Esophagus muscularis mucosa (tissue), 3 donors: ENCODE results near the gene GTPBP3.

Source experiments
- POLR2A ChIP-seq: fragments of 450-650 bp; IDR thresholded peaks from one replicate; pipeline ENCODE4 v1.6.1; 2017; ENCODE audit warnings: antibody characterized with exemption, moderate library complexity, mild to moderate bottlenecking, low read depth
- POLR2AphosphoS5 ChIP-seq, 2 donors: sonication (generic); formaldehyde crosslinking; IDR thresholded peaks; one replicate each; pipeline ENCODE4 v1.6.1; 2017; ENCODE audit warnings: antibody characterized with exemption in 2 of 2
- TF ChIP-seq, protein P1 (sequence below), 3 experiments: fragments of 200-600 bp in 2 of 3; fragments of 450-650 bp in 1 of 3; sonication (generic) in 2 of 3; IDR thresholded peaks; one replicate each; pipeline ENCODE4 v1.5.1; 2017 to 2019; ENCODE audit warnings: antibody characterized with exemption in 3 of 3, mild to moderate bottlenecking in 2 of 3, moderate library complexity in 1 of 3

- TF ChIP-seq, protein P1, sequence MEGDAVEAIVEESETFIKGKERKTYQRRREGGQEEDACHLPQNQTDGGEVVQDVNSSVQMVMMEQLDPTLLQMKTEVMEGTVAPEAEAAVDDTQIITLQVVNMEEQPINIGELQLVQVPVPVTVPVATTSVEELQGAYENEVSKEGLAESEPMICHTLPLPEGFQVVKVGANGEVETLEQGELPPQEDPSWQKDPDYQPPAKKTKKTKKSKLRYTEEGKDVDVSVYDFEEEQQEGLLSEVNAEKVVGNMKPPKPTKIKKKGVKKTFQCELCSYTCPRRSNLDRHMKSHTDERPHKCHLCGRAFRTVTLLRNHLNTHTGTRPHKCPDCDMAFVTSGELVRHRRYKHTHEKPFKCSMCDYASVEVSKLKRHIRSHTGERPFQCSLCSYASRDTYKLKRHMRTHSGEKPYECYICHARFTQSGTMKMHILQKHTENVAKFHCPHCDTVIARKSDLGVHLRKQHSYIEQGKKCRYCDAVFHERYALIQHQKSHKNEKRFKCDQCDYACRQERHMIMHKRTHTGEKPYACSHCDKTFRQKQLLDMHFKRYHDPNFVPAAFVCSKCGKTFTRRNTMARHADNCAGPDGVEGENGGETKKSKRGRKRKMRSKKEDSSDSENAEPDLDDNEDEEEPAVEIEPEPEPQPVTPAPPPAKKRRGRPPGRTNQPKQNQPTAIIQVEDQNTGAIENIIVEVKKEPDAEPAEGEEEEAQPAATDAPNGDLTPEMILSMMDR (IDR thresholded peaks at IDR 0.05): no peak
- TF ChIP-seq POLR2AphosphoS5 (IDR thresholded peaks at IDR 0.05) (peak in 1 of 2 donors; percentile 53), POLR2A (no peak)
Measured at GRCh38 chr19:17358395-17358794, 21.0 kb downstream of the GTPBP3 start.
